ENCODE measurements around the gene PAX6.

Gene PAX6

GRCh38 chr11:31807799-31808667 lies 3.1 kb downstream of the PAX6 start:
- no peak for DNase-seq

DNA sequence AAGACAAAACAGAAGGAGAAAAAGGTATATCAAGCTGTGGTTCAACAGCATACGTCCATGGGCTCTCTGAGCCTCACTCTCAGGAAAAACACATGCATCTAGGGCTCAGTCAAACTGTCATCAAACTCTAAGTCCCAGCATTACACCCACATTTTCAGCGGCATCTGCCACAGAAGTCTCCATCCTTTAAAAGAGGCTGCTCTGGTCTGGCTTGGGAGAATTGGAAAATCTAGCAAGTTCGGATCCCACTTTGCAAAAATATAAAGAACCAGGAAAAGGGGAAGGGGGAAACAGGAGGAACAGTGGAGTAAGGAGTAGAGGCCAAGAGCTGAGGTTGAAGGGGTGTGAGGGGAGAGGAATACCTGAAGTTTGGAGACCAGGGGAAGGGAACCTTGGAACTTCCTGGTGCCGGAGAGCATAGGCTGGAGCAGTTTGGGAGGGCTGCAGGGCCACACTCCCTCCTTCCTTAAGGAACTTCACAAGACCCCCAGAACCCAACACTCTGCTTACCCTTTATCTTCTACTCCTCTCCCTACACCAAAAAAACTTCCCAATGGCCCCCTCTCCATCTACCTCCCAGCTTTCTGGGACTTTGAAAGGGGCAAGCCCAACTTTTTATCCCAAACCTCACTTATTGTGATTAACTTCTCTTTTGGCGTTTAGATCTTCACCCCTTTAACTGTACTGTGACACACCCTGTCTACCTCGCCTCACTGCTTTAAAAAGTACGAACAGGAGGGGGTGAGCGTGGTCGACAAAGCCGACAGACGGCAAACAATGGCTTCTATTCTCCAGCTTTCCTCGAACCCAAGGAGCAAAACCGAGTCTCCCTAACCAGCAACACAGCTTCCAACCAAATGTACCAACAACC lies 4.0 kb downstream of the PAX6 start:
- DNase-seq = no peak

DNA sequence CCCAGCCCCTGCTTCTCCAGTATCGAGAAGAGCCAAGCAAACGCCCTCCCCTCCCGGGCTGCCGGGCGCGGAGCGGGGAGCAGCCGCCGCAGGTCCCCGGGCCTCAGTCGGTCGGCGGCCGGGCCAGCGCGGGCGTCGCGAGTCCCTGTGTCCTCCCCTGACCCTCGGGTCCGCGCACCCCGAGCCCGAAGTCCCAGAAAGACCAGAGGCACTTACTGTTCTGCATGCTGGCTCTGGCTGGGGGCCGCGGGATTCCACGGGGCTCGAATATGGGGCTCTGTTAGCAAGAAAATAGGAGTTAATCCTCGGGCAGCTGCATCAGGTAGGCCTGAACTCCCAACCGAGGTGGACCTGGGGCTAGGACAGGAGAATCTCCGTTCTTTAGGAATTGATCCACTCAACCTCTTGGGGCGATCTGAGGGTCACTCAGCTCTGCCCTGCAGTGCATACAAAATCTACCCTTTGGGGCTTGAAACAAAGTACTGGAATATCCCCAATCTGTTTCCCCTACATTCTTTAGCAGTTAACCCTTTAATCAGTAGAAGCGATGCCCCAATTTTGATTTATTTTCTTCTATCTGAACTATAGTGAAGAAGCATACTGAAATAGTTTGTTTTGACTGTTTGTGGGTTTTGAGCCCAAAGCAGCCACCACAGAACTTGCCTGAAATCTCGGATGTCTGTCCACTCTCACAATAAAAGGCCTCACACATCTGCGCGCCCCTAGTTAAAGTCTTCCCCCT lies 4.8 kb downstream of the PAX6 start:
- no peak for DNase-seq

DNA sequence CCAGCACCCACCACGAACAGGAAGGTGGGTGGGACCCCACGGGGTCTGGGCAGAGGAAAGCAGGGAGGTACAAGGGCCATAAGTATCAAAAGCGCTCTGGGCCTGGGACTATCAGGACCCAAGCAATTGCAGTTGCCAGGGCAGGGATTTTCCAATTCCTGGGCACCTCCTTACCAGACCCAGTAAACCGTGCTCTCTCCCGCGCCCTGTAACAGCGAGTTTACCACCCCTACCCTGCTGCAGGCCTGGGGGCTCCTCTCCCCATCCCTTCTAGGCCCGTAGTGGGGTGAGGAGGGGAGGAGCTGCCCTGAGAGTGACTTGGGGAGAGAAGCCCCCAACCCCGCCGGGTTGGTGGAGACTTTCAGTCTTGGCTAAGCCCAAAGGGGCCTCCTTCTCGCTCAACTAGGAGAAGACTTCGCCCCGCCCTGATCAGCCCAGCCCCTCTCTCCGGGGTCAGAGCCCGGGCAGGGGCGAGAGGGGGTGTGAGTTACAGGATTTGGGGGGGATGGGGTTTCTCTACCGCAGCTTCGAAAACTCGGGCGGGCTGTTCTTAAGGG lies 5.4 kb downstream of the PAX6 start:
- no peak for DNase-seq

GRCh38 chr11:31805037-31805628 lies 6.0 kb downstream of the PAX6 start:
- DNase-seq = no peak

DNA sequence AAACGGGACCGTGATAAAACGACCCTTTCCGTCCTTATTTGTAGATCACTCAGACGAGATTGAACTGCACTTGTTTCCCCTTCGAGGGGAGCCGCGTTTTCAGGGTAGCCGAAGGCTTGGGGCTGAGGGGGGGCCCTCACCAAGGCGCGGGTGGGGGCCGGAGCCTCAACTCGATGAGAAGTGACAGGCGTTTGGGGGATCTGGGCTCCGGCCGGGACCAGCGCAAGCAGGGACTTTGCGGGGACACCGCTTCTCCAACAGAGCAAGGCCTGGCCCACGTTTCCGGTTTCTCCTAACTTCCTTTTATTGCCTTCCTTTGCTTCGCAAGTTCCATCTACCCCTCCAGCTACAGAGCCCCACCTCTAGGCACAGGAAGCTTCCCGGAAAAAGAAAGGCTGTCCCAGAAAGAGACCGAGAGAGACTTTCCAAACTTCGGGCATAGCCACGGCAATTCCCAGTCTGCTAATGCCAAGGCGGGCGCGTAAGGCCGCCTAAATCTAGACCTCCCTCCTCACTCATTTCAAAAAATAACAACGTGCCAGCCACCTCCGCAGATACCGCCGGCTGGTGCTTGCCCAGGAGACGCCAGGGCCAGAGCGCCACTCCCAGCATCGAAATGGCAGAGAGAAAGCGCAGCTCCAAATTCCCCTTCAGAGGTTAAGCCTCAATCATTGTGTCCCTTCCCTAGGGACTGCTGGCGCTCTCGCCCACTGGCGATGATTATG lies 6.6 kb downstream of the PAX6 start:
- no peak for DNase-seq

- no peak for DNase-seq
These were observed 7.3 kb downstream of the PAX6 start for GRCh38 chr11:31803813-31804311.

GRCh38 chr11:31802990-31803812 lies 7.9 kb downstream of the PAX6 start:
- no peak for DNase-seq

- DNase-seq = no peak
These were observed 8.5 kb downstream of the PAX6 start for GRCh38 chr11:31802609-31802989.

DNA sequence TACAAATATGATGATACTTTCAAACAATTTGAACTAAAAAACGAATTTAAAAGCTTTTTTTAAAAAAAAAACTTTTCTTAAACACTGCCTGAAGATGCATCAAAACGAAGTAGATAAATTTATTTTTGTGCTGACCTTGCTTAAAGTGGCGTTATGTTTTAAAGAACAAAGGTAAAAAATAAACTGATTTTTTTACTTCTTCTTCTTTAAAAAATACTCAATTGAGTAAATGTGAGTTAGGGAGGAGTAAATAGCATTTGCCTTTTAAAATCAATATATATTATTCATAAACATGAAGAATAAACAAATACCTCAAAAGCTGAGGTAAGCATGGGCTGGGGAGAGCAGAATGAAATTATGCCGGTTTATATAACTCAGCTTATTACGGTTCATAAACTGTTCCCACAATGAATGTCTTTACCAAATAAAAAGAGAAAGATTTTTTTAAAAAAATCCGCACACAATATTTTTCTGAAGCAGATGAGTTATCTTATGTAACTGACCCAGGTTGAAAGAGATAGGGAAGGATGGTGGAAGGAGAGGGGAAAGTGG lies 9.0 kb downstream of the PAX6 start:
- DNase-seq = no peak

DNA sequence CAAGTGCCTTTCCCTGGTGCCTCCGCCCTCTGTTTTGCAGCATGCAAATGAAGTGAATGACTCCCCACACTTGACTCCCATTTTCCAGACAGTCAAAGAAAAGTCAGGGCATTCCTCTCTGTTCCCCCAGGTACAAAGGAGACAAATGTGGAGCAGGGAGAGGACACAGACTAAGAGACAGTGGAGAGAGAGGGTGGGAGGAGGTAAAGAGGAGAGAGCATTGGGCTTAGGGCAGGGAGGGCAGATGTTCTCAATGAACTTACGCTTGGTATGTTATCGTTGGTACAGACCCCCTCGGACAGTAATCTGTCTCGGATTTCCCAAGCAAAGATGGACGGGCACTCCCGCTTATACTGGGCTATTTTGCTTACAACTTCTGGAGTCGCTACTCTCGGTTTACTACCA lies 9.8 kb downstream of the PAX6 start:
- DNase-seq = no peak

DNA sequence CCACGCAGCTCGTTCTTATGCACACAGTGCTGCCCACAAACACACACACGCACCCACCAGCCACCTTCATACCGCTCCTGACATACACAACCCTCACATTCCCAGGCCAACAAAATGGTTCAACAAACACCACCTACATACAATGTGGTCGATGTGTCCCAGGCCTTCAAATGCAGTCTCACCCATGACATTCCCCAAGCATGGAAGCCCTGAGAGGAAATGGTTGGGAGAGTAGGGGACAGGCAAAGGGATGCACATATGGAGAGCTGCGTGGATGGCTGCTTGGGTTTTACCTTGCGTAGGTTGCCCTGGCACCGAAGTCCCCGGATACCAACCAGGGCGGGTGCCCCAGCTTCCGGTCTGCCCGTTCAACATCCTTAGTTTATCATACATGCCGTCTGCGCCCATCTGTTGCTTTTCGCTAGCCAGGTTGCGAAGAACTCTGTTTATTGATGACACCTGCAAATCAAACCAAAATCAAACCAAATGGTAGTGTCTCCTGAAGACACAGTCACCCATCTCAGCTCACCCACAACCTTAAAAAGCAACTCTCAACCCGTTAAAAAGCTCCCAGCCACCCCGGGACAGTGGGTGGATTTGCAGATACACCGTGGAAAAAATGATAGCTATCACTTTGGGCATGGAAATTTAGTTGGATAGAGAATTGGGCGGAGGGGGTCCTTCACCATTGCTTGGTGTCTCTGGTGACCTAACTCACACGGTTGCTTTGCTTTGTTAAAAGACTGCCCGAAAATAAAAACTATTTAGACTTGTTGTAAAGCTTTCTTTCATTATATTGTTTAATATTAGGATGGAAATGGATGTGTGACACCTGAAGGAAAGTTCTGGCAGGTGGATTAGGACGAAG lies 10.5 kb downstream of the PAX6 start:
- no peak for DNase-seq

GRCh38 chr11:31799435-31800397 lies 11.4 kb downstream of the PAX6 start:
- no peak for DNase-seq

DNA sequence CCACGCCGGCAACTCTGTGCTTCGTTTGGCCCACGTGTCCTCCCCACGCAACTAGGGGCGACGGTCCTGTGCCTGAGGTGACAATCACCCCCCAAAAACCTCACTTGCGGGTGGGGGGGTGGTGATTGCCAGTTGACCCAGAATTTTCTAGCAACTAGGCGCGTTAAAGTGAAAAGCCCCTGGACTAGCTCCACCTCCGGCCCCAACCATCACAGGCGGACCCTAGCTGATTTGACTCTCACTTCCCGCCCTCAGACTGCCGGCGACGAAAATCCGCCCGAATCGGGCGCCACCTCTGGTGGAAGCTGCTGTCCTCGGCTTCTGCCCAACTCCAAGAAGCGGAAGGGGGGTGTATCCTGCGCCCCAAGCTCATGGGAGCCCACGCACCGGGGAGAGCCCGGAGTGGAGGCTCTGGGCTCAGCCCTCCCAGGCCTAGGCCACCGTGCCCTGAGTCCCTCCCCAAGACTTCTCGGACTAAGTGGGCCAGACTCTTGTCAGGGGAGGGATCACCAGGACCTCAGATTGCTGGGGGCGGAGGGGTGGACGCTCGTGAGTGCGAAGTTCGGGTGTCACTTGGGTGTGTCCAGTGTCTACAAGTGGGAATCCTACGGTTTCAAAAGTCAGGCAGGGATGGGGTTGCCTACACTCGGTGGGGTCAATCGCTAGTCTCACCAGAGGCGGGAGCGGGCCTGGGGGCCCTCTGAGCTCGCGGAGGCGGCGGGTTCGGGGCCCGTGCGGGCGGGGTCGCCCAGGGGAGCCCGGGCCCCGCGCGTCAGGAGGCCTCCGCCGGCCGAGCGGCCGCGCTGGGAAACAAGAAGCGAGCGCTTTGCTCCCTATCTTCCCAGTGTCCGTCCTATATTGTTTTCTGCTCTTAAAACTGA lies 12.3 kb downstream of the PAX6 start:
- no peak for DNase-seq

GRCh38 chr11:31798057-31798553 lies 13.0 kb downstream of the PAX6 start:
- no peak for DNase-seq

DNA sequence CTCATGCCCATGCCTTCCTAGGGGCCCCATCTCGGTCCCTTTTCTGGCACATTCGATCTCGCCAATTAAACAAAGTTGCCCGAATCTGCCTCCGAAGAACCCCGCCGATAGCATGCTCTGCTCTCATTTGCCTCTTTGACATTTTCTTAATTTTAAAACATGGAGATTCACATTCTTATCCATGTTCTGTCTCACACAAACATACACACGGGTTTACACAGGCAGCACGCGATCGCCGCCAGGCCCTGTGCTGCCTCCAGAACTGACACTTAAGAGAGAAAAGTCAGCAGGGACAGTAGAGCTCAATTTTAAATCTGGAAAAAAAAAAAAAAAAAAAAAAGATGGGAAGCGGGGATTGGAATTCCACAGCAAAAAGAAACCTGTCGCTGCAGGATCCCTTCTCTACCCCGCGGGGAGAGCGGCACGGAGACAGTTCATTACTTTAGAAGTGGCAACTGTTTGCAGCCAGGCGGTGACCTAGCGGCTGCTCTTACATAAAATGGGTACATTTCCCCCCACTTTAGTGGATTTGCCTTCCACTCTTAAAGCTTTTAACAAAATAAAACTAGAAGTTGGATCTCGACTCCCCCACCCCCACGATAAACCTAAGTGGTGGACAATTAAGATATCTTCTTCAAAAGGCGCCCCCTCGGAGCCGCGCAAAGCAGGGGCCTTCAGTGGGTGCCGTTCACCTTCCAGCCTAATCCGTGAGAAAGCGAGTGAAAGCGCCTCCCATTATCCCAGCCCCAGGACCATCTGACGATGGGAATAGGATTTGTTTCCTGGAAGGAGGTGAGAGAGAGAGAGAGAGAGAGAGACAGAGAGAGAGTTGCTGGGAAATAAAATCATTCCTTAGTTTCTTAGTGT lies 13.7 kb downstream of the PAX6 start:
- no peak for DNase-seq
